ENCODE measurements around the gene RNF41.

DNA sequence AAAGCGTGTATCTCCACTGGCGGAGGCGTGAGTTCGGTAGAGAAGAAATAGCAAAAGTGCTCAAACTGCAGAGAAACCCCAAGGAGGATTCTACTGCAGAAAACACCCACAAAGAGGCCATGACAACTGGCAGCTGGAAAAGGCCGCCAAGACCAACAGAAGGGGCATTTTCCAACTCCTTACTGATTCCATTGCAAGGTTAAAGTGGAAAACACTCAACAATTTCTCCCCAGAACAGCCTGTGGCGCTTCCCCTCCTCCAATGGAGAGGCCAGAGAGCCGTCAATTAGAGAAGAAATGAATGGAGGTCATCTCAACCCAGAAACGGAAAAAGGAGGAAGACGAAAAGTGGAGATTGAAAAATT lies 37.1 kb upstream of the RNF41 start:
- TF ChIP-seq, protein P1, sequence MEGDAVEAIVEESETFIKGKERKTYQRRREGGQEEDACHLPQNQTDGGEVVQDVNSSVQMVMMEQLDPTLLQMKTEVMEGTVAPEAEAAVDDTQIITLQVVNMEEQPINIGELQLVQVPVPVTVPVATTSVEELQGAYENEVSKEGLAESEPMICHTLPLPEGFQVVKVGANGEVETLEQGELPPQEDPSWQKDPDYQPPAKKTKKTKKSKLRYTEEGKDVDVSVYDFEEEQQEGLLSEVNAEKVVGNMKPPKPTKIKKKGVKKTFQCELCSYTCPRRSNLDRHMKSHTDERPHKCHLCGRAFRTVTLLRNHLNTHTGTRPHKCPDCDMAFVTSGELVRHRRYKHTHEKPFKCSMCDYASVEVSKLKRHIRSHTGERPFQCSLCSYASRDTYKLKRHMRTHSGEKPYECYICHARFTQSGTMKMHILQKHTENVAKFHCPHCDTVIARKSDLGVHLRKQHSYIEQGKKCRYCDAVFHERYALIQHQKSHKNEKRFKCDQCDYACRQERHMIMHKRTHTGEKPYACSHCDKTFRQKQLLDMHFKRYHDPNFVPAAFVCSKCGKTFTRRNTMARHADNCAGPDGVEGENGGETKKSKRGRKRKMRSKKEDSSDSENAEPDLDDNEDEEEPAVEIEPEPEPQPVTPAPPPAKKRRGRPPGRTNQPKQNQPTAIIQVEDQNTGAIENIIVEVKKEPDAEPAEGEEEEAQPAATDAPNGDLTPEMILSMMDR (IDR thresholded peaks at IDR 0.05) = no peak
- TF ChIP-seq POLR2A (IDR thresholded peaks at IDR 0.05) = no peak
